GM23338 (cell line): ENCODE measurements around the gene ARID3B. TPM values are rescaled to one million over a fixed set of nuclear protein-coding genes. Genes with fewer than 3 reads are reported as not detected.

Source experiments
- ATAC-seq: fragments of 200-7000 bp; cut with Tn5 transposase; 3 replicates; pipeline ENCODE4 v1.9.1; 2020
- DNase-seq: peaks from one replicate; pipeline ENCODE4 v3.0.0-alpha.2; 2015; ENCODE audit warnings: low spot score
- H2AFZ ChIP-seq: fragments of 200-600 bp; sonication (generic); 2 replicates; pipeline ENCODE4 v1.8.0; 2016; ENCODE audit warnings: antibody characterized with exemption, mild to moderate bottlenecking, moderate library complexity
- H3F3A ChIP-seq: fragments of 200-600 bp; sonication (generic); replicated peaks from 2 replicates; pipeline ENCODE4 v1.8.0; 2017; ENCODE audit warnings: antibody characterized with exemption, mixed run types, low read depth
- H3K27ac ChIP-seq: fragments of 200-600 bp; sonication (generic); 2 replicates; pipeline ENCODE4 v1.6.1; 2016; ENCODE audit warnings: low read depth
- H3K27me3 ChIP-seq: fragments of 200-600 bp; sonication (generic); 2 replicates; pipeline ENCODE4 v1.8.0; 2016; ENCODE audit warnings: mild to moderate bottlenecking, mixed run types, moderate library complexity; ENCODE audit not compliant: insufficient read depth
- H3K36me3 ChIP-seq: fragments of 200-600 bp; sonication (generic); 2 replicates; pipeline ENCODE4 v1.8.0; 2016; ENCODE audit warnings: mild to moderate bottlenecking; ENCODE audit not compliant: insufficient read depth
- H3K4me1 ChIP-seq: fragments of 200-600 bp; sonication (generic); 2 replicates; pipeline ENCODE4 v1.8.0; 2016; ENCODE audit warnings: mild to moderate bottlenecking, moderate library complexity; ENCODE audit not compliant: insufficient read depth
- H3K4me2 ChIP-seq: fragments of 200-600 bp; sonication (generic); 2 replicates; pipeline ENCODE4 v1.7.1; 2017; ENCODE audit warnings: mixed run types
- H3K4me3 ChIP-seq: fragments of 200-600 bp; sonication (generic); 2 replicates; pipeline ENCODE4 v1.6.1; 2016; ENCODE audit warnings: mixed run types
- H3K79me2 ChIP-seq: fragments of 200-600 bp; sonication (generic); replicated peaks from 2 replicates; pipeline ENCODE4 v1.8.0; 2017; ENCODE audit warnings: mild to moderate bottlenecking; ENCODE audit not compliant: insufficient read depth
- H3K9me2 ChIP-seq: fragments of 200-600 bp; sonication (generic); 2 replicates; pipeline ENCODE4 v1.8.0; 2017; ENCODE audit not compliant: insufficient read depth
- H4K20me1 ChIP-seq: fragments of 200-600 bp; sonication (generic); replicated peaks from 2 replicates; pipeline ENCODE4 v1.8.0; 2017; ENCODE audit warnings: mild to moderate bottlenecking; ENCODE audit not compliant: insufficient read depth
- H3K27ac Mint-ChIP-seq: 2 replicates; pipeline ENCODE4 v1.8.0; 2020; ENCODE audit warnings: inconsistent platforms, mild to moderate bottlenecking, moderate library complexity, mixed read lengths
- H3K27me3 Mint-ChIP-seq: 3 replicates; pipeline ENCODE4 v1.8.0; 2022; ENCODE audit warnings: low read depth, mild to moderate bottlenecking, moderate library complexity, mixed read lengths, inconsistent platforms; ENCODE audit not compliant: insufficient read depth, poor library complexity
- H3K36me3 Mint-ChIP-seq: 3 replicates; pipeline ENCODE4 v1.8.0; 2021; ENCODE audit warnings: low read depth, mild to moderate bottlenecking, inconsistent platforms, moderate library complexity, mixed read lengths
- H3K4me1 Mint-ChIP-seq: 3 replicates; pipeline ENCODE4 v1.8.0; 2020; ENCODE audit warnings: mild to moderate bottlenecking, inconsistent platforms, mixed read lengths
- H3K4me3 Mint-ChIP-seq: 3 replicates; pipeline ENCODE4 v1.8.0; 2021; ENCODE audit warnings: moderate library complexity, mild to moderate bottlenecking, inconsistent platforms, mixed read lengths
- H3K9me3 Mint-ChIP-seq: 3 replicates; pipeline ENCODE4 v1.8.0; 2020; ENCODE audit warnings: moderate library complexity, mild to moderate bottlenecking, inconsistent platforms, mixed read lengths
- CREB1 ChIP-seq: fragments of 250-450 bp; sonication (Bioruptor Pico); IDR thresholded peaks from 2 replicates; pipeline ENCODE4 v1.5.0; 2020; ENCODE audit warnings: low read depth, mild to moderate bottlenecking, moderate library complexity
- JUNB ChIP-seq: IDR thresholded peaks from one replicate; pipeline ENCODE4 v1.6.1; 2016; ENCODE audit warnings: antibody characterized with exemption; ENCODE audit not compliant: unreplicated experiment
- NANOG ChIP-seq: IDR thresholded peaks from 2 replicates; pipeline ENCODE4 v1.6.1; 2016; ENCODE audit warnings: antibody characterized with exemption, borderline replicate concordance
- POLR2AphosphoS5 ChIP-seq: IDR thresholded peaks from 2 replicates; pipeline ENCODE4 v1.6.1; 2016; ENCODE audit warnings: antibody characterized with exemption, low read depth
- ZNF114 ChIP-seq: fragments of 250-450 bp; sonication (Bioruptor Pico); IDR thresholded peaks from 2 replicates; pipeline ENCODE4 v1.5.0; 2020; ENCODE audit warnings: mild to moderate bottlenecking, moderate library complexity
- ZNF331 ChIP-seq: fragments of 250-450 bp; sonication (Bioruptor Pico); IDR thresholded peaks from 2 replicates; pipeline ENCODE4 v1.5.0; 2020; ENCODE audit warnings: low read depth, mild to moderate bottlenecking, moderate library complexity
- polyA plus RNA-seq: library from polyadenylated mRNA; unstranded; fragments of >200 nt; fragmentation: Nextera tagmentation; extraction: Ambion mirVana; gene quantifications from 2 replicates; pipeline ENCODE4 v1.2.1, GENCODE V29; 2016
- total RNA-seq: library from RNA; depleted of rRNA; stranded (reverse); fragments of >200 nt; shearing (Covaris generic); gene quantifications from 2 replicates; pipeline ENCODE4 v1.2.3, GENCODE V29; 2014
- TF ChIP-seq, protein P1 (sequence below): fragments of 250-450 bp; sonication (Bioruptor Pico); IDR thresholded peaks from 2 replicates; pipeline ENCODE4 v1.5.0; 2020; ENCODE audit warnings: mild to moderate bottlenecking, moderate library complexity

Gene ARID3B
- total and polyA plus RNA-seq, 2 experiments from 2014 or later: 65.5 to 147 TPM

DNA sequence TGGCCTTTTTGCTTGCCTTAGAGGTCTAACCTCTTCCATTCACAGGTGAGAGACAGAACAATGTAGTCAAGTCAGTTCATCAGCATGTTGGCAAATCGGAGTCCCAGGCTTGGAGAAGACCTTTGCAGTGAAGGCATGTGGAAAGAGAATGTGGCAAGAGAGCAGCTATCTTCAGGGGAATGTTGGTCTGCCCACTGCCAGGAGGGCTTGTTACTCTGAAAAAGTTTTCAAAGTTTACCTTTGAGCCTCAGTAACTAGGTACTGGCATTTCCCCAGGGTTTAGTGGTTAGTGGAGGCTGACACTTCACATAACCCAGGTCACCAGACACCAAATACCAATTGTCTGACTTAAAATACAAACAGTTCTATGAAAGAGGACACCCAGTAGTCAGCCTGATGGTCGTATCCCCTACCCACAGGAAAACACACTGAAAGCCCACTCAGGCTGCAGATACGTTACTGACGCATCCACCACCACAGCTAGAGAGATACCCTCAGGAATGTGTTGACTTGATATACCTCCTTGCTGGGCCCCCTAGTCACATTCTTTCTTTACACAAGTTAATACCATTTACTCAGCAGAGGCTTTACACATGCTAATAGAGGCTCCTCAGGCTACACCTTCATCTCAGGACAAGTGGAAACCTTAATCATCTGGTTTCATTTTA is 9.7 kb upstream of the ARID3B start:
- Histone ChIP-seq H3K4me3 (peak overlapping the region; percentile 2; the same call in 1 of the 2 replicates), H3K9me2 (no peaks in the 10 kb centered on the region), H3K79me2 (no peaks in the 10 kb centered on the region), H3K4me2 (peak overlapping the region; percentile 20), H3F3A (peaks cover 3% of the 10 kb centered on the region; the same call in 1 of the 2 replicates), H3K27me3 (no peaks in the 10 kb centered on the region), H3K4me1 (peaks cover 22% of the 10 kb centered on the region), H2AFZ (no peak overlapping the region), H4K20me1 (no peaks in the 10 kb centered on the region), H3K27ac (peak overlapping the region; percentile 89), H3K36me3 (no peaks in the 10 kb centered on the region)
- H3K27ac Mint-ChIP-seq: peak overlapping the region; percentile 95
- H3K27me3 Mint-ChIP-seq: peaks cover 3% of the 10 kb centered on the region
- TF ChIP-seq CREB1: peak; percentile 54
- TF ChIP-seq JUNB: no peak
- TF ChIP-seq, protein P1, sequence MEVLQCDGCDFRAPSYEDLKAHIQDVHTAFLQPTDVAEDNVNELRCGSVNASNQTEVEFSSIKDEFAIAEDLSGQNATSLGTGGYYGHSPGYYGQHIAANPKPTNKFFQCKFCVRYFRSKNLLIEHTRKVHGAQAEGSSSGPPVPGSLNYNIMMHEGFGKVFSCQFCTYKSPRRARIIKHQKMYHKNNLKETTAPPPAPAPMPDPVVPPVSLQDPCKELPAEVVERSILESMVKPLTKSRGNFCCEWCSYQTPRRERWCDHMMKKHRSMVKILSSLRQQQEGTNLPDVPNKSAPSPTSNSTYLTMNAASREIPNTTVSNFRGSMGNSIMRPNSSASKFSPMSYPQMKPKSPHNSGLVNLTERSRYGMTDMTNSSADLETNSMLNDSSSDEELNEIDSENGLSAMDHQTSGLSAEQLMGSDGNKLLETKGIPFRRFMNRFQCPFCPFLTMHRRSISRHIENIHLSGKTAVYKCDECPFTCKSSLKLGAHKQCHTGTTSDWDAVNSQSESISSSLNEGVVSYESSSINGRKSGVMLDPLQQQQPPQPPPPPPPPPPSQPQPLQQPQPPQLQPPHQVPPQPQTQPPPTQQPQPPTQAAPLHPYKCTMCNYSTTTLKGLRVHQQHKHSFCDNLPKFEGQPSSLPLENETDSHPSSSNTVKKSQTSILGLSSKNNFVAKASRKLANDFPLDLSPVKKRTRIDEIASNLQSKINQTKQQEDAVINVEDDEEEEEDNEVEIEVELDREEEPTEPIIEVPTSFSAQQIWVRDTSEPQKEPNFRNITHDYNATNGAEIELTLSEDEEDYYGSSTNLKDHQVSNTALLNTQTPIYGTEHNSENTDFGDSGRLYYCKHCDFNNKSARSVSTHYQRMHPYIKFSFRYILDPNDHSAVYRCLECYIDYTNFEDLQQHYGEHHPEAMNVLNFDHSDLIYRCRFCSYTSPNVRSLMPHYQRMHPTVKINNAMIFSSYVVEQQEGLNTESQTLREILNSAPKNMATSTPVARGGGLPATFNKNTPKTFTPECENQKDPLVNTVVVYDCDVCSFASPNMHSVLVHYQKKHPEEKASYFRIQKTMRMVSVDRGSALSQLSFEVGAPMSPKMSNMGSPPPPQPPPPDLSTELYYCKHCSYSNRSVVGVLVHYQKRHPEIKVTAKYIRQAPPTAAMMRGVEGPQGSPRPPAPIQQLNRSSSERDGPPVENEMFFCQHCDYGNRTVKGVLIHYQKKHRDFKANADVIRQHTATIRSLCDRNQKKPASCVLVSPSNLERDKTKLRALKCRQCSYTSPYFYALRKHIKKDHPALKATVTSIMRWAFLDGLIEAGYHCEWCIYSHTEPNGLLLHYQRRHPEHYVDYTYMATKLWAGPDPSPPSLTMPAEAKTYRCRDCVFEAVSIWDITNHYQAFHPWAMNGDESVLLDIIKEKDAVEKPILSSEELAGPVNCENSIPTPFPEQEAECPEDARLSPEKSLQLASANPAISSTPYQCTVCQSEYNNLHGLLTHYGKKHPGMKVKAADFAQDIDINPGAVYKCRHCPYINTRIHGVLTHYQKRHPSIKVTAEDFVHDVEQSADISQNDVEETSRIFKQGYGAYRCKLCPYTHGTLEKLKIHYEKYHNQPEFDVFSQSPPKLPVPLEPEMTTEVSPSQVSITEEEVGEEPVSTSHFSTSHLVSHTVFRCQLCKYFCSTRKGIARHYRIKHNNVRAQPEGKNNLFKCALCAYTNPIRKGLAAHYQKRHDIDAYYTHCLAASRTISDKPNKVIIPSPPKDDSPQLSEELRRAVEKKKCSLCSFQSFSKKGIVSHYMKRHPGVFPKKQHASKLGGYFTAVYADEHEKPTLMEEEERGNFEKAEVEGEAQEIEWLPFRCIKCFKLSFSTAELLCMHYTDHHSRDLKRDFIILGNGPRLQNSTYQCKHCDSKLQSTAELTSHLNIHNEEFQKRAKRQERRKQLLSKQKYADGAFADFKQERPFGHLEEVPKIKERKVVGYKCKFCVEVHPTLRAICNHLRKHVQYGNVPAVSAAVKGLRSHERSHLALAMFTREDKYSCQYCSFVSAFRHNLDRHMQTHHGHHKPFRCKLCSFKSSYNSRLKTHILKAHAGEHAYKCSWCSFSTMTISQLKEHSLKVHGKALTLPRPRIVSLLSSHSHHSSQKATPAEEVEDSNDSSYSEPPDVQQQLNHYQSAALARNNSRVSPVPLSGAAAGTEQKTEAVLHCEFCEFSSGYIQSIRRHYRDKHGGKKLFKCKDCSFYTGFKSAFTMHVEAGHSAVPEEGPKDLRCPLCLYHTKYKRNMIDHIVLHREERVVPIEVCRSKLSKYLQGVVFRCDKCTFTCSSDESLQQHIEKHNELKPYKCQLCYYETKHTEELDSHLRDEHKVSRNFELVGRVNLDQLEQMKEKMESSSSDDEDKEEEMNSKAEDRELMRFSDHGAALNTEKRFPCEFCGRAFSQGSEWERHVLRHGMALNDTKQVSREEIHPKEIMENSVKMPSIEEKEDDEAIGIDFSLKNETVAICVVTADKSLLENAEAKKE (CRISPR knock-in tag): peak; percentile 79
- no peak for TF ChIP-seq ZNF331 (CRISPR knock-in tag)
- TF ChIP-seq POLR2AphosphoS5: peak; percentile 51
- TF ChIP-seq NANOG: peak; percentile 78; the same call in 1 of the 2 replicates
- no peak for TF ChIP-seq ZNF114
- peaks cover 23% of the 10 kb centered on the region for H3K4me1 Mint-ChIP-seq
- DNase-seq (peak; percentile 95), ATAC-seq (peak; percentile 96)
- no peaks in the 10 kb centered on the region for H3K9me3 Mint-ChIP-seq
- H3K36me3 Mint-ChIP-seq: no peaks in the 10 kb centered on the region
- H3K4me3 Mint-ChIP-seq: peak overlapping the region; percentile 4
